SK-N-MC (cell line): ENCODE results near the gene MAFB.

ENCODE experiments used
- EZH2 ChIP-seq: fragments of 200-600 bp; sonication (generic); IDR thresholded peaks from one replicate; pipeline ENCODE4 v1.6.1; 2017; ENCODE audit warnings: antibody characterized with exemption
- POLR2AphosphoS5 ChIP-seq: IDR thresholded peaks from 2 replicates; pipeline ENCODE4 v1.6.1; 2012; ENCODE audit warnings: mild to moderate bottlenecking, low read depth, low read length, borderline replicate concordance

DNA sequence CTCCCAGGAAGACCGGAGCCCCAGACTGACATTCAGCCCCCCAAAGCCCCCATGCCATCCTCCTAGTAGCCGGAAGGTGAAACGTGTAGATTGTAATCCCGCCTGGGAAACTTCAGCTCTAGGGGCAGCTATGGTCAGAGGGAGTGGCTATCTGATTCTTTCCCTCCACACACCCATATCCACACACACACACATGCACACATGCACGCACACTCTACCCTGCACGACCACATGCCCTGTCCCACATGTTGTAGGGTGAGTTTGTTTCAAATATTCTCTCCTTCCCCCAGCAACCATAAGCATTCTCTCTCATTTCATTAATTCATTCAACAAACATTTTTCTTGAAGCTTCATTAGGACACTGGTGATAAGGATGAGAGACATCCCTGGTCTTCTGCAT lies 42.2 kb downstream of the MAFB start:
- no peak for TF ChIP-seq EZH2
- no peak for TF ChIP-seq POLR2AphosphoS5
